ENCODE measurements around the gene CNOT11. TPM values are rescaled to one million over a fixed set of nuclear protein-coding genes. Genes with fewer than 3 reads are reported as not detected.
A peak's percentile ranks its signal among the peaks of the same experiment; 100 is the strongest.
"Not testable (repeated sequence)": the region's sequence is repeated elsewhere in the genome, so short reads cannot be mapped to it uniquely, and the experiment has no call there.

The CNOT11 gene
- polyA plus RNA-seq, 1 donor, result 67.0 TPM

DNA sequence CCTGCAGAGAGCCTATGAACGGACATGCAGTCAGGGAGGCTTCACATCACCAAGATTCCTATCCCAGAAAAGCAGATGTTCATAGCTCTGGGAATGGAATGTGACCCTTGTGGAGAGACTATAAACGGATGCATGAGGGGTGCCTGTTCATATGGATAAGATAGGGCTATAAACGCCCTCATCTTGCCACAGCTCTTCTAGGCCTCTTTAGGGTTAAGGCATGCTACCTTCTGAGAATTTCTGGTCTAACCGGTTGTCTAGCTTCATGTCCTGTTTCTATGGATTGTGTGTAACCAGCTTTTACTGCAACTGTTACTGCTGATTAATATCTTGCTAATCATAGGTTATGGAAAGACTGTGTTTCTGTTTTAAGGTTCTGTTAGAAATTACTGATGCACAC, 8.3 kb upstream of the CNOT11 start:
- DNase-seq, result not testable (repeated sequence)

DNA sequence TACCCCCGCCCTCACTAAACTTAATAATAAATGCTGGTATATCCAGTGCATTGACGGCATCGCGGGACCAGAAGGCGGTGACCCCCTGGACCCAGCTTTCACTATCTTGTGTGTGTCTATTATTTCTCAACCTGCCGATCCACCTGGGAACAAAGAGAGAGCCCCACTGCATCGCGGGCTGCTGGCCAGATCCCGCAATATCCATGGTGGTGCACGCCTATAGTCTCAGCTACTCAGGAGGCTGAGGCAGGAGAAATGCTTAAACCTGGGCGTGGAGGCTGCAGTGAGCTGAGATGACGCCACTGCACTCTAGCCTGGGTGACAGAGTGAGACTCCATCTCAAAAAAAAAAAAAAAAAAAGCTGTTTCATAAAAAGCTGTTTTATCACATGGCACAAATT, 7.8 kb upstream of the CNOT11 start:
- not testable (repeated sequence) for DNase-seq

DNA sequence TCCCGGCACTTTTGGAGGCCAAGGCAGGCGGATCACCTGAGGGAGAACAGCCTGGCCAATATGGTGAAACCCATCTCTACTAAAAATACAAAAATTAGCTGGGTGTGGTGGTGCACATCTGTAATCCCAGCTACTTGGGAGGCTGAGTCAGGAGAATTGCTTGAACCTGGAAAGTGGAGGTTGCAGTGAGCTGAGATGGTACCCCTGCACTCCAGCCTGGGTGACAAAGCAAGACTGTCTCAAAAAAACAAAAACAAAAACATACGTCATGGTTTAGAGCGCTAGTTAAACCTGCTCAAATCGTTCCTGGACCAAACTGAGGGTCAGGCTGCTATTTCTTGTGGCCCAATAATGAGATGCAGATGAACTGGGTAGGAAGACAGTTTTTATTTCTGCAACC, 7.2 kb upstream of the CNOT11 start:
- DNase-seq, result not testable (repeated sequence)

DNA sequence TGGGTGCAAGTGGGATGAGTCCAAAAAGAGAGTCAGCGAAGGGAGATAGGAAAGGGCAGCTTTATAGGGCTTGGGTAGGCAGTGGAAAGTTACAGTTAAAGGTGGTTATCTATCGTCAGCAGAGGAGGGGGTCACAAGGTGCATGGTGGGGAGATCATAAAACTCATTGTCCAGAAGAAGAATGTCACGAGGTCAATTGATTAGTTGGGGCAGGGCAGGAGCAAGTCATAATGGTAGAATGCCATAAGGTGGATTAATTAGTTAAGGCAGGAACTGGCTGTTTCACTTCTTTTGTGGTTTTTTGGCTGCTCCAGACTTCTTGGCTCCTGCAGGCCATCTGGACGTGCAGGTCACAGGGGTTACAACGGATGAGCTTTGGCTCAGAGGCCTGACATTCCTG, 3.9 kb upstream of the CNOT11 start:
- not testable (repeated sequence) for DNase-seq

DNA sequence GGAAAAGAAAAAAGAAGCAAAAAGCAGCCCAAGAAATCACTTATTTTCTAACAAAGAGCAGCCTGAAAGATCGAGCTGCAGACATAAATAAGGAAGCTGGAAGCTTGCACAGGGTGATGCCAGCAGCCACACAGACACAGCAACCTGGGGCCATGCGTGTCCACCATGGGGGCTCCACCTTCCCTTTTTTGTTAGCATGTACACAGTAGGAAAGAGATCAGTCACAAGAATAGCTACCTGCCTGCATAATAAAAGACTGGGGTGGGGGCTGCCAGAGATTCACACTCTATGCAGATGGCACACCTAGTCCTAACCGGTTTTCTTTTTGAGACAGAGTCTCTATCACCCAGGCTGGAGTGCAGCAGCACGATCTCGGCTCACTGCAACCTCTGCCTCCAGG, 2.9 kb upstream of the CNOT11 start:
- DNase-seq, result no peak

DNA sequence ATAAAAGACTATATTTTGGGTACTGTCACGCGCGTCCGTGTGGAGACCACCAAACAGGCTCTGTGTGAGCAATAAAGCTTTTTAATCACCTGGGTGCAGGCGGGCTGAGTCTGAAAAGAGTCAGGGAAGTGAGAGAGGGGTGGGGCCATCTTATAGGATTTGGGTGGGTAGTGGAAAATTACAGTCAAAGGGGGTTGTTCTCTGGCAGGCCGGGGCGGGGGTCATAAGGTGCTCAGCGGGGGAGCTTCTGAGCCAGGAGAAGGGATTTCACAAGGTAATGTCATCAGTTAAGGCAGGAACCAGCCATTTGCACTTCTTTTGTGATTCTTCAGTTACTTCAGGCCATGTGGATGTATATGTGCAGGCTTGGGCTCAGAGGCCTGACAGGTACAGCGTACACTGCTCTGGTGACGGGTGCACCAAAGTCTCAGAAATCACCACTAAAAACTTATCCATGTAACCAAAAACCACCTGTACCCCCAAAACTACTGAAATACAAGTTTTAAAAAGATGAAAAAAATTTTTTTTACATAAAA, 1.4 kb upstream of the CNOT11 start:
- DNase-seq, result not testable (repeated sequence)

DNA sequence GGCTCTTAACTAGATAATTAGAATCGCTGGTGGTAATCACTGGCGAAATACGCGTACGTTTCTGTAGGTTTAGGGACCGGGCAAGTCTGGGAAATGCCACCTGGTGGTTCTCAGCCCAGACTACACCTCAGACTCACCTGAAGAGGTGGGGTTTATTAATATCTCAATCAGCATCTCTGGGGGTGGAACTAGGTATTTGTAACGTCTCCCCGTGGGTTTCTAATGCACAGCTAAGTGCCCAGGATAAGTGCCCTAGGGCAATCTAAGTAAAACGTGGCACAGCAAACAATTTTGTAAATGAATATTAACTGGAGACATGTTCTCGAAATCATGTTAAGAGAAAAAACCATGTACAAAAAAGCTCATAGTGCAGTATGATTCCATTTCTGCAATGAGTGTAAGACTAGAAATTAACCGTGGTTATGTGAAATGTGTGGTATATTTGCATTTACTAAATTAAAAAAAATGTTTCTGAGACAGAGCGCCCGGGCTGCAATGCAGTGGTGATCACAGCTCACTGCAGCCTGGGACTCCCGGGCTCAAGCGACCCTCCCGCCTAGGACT, 760 bp upstream of the CNOT11 start:
- DNase-seq, result peak; percentile 46

DNA sequence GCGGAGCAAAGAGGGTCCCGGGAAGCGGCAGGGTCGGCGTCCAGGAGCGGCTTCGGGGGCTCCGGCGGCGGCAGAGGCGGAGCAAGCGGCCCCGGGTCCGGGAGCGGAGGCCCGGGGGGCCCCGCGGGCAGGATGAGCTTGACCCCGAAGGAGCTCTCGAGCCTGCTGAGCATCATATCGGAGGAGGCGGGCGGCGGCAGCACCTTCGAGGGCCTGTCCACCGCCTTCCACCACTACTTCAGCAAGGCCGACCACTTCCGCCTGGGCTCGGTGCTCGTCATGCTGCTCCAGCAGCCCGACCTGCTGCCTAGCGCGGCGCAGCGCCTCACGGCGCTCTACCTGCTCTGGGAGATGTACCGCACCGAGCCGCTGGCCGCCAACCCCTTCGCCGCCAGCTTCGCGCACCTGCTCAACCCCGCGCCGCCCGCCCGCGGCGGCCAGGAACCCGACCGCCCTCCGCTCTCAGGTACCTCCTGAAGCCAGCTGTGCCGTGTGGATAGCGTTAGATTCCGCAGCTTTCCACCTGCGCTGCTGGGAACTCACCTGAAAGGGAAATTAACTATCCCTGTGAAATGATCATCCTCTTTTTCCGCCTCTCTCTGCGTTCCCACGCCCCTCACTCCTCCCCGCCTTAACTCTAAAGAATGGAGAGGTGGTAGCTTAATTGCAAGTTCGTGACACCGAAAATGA, 472 bp downstream of the CNOT11 start:
- DNase-seq, result no peak

DNA sequence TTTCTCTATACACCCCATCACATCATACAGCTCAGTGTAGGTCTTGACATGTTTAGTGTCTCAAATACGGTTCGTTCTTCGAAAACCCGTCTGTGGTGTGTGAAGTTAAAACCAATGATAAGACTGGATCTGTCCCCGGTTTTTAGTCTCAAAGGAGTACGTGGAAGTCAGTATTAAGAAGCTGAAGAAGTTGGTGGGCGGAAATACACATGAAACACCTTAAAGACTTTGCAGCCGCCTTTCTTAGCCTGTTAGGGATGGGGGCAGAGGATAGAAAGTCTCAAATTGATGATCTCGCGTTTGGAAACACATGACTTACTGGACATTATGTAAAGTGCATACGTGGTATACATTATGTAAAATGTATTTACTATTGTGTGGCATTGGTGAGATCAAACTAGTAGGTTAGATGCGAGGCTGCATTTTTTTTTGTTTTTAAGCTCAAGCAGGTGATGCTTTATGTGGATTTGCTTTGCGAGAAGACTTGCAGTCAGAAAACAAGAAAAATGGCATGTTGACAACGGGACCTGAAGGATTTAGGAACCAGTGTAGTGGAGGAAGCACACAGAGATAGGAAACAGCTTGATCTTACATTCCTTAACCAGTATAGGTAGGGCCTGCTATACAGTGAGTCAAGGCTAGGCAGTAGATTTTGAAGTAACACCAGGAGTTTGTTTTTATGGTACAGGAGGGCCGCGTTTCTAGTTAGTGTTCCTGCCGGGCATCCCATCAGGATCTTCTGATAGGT, 1.2 kb downstream of the CNOT11 start:
- no peak for DNase-seq

DNA sequence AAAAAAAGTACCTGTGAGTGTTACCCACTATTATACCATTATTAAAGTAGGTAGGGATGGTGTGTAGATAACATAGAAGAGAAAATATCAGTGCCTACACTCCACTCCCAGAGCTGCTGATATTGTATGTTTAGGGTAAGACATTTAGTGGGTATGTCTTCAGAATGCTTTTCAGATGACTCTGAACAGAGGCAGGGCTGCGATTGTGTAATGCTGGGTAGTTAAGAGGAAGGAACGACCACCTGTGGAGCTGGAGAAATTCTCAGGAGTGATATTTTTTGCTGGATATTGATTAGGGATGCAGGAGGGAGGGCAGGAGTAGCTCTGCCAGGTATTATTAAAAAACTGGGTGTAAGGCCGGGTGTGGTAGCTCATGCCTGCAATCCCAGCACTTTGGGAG, 2.8 kb downstream of the CNOT11 start:
- DNase-seq, result no peak

DNA sequence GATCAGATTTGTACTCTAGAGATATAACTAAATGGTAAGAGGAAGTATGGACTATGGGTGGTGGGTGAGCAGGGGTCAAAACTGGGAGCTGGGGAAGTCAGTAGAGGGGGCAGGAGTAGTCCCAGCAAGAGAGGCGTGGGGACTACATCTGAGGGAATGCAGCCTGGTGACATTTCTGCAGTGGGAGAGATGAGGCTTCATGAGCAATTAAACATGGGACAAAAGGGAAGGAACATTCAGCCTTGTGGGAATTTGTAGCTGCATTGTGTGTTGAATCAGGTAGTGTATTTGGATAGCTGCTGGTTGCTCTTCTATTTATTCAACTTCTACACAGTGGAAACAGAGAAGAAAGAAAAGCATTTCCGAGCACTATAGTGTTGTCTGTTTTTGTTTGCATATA, 3.6 kb downstream of the CNOT11 start:
- DNase-seq, result no peak

DNA sequence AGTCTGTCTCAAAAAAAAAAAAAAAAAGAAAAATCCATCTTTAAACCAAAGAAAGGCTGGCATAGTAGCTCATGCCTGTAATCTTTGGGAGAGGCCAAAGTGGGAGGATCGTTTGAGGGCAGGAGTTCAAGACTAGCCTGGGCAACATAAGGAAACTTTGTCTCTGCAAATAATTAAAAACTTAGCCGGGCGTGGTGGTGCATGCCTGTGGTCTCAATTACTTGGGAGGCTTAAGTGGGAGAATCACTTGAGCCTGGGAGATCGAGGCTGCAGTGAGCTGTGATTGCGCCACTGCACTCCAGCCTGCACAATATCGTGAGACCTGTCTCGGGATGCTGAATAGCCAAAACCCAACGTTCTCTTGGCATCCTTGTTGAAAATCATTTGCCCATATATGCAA, 6.1 kb downstream of the CNOT11 start:
- no peak for DNase-seq

DNA sequence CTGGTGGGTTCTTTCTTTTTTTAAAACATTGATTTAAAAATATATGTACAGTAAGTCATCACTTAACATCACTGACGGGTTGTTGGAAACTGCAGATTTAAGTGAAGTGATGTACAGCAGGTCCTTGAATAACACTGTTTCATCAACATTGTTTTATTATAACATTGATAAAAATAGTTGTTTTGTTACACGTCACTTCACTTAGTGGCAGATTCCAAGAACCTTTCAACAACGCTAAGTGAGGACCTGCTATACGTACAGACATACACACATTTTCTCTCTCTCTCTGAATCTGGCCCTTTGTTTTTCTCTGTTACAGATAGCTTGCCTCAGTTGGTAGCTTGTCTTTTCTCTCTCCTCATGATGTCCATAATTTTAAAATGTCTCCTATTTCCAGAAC, 9.5 kb downstream of the CNOT11 start:
- DNase-seq, result no peak

DNA sequence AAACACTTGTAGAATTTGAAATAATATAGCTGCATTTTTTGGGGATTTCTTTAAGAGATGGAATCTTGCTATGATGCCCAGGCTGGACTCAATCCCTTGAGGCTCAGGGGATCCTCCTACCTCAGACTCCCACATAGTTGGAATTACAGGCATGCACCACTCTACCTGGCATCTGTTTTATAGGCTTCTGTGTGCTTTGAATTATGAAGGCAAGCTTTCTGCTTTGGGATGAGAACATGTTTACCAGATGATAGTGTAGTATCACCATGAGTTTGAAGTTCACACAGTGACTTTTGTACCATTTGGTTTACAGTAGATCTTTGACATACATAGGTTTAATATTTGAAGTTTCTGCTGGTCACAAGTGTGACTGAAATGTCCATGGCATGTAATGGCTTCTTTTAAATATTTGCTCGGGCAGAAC, 10.7 kb downstream of the CNOT11 start:
- DNase-seq, result no peak

DNA sequence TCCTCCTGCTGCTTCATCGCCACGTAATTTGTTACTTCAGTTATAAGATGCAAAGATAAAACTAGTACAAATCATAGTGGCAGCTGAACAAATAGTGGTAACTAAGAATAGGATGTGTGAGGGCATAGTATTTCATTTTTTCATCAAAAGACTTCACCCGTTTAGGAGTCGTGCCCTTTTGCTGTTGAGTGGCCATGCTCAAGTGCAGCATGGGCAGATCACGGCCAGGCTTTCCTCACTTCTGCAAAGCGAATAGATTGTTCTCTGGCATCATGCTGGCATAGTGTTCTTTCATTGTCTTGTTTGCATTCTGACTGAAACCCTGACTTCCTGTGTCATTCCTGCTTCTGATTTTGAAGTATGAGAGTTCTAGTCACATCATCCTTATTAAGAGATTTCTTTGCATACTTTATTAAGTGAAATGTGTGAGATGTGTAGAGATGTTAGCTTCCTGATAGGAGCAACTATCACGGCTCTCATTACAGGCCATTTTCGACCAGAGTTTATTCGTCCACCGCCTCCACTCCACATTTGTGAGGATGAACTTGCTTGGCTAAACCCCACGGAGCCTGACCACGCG, 11.8 kb downstream of the CNOT11 start:
- no peak for DNase-seq

DNA sequence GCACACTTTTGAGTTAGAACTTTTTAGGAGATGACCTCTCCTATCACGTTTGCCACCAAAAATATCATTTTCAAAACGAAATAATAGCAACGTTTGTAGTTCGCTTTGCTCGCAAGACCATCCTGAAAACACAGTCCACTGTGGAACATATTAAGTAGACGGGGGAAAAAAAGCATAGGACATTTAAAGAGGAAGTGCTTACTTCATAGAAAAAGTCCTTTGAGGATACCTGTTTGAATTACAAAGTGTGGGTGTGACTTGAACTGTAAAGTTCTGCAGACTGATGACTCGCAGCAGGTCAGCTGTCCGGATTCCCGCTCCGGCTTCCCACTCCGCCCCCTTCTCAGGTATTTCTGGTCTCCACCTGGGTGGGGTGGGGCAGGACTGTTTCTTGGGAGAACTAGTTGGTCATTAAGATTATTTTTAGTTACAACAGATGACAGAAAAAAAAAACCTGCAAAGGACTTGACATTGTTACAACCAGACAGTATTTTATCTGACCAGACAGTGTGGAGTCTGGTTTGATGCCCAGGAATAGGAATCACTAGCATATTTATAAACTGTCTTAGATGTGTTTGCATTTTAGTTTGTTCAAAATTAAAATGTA, 13.3 kb downstream of the CNOT11 start:
- DNase-seq, result no peak

DNA sequence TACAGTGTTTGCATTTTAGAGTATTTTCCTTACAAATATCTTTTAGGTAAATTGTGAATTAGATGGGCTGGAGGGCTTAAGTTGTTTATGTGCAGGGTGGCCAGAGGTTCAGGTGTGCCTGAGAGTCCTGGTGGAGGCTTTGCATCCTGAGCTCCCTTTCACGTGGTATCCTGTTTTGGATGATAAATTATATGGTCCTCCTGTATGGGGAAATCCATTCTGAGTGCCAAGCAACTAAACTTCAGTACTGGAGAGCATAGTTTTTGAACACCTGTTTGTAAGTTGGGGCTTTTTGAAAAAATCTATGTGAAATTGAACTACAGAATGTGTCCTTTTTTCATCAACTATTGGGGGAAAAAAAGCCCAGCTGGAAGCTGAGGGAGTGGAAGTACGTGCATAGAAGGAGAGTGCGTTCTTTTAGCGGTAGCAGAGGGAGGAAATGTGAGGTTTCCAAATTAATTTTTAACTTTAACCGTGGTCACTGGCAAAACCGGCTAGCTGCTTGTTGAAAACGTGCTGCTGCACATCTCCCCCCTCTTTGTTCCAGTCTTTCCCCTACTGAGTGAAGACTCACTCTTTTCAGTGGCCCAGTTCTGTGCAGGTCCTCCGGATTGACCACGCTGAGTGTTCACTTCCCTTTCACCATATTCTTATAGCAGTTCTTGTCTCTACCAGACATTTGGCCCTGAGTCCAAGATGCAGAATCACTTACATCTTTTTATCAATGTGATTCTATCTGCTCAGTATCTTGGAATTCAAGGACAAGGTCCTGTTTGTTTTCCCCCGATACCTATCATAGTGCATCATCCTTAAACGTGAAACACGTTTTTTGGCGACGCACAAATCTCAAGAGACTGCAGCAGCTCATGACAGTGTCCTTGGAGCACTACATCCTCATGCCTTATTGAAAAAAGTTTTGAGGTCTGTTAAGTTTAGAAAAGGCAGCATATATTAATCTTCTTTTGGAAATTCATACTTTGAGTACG, 15.3 kb downstream of the CNOT11 start:
- peak; percentile 34 for DNase-seq

DNA sequence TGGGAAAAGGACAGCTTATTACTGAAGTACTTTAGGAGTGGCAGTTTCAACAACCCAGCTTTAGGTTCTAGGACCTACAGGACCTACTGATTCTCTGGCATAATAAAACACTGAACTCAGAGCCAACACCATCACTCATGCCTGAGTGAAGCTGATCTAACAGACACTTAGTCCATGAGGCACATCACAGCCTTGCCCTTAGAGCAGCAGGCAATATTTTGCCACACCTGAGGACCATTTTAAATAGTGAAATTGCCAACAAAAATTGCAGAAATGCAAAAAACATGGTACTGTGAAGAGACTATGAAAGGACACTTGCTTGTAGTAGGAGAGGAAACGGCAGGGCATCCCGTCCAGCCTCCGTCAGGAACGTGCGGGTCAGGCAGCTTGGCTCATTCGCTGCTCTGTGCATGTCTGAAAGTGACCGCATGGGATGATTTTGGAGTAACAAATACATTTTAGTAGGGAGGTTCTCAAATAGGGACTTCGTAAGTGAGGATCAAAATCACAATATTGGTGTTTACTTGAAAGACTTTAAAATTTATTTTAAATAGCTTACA, 18.1 kb downstream of the CNOT11 start:
- DNase-seq, result no peak

DNA sequence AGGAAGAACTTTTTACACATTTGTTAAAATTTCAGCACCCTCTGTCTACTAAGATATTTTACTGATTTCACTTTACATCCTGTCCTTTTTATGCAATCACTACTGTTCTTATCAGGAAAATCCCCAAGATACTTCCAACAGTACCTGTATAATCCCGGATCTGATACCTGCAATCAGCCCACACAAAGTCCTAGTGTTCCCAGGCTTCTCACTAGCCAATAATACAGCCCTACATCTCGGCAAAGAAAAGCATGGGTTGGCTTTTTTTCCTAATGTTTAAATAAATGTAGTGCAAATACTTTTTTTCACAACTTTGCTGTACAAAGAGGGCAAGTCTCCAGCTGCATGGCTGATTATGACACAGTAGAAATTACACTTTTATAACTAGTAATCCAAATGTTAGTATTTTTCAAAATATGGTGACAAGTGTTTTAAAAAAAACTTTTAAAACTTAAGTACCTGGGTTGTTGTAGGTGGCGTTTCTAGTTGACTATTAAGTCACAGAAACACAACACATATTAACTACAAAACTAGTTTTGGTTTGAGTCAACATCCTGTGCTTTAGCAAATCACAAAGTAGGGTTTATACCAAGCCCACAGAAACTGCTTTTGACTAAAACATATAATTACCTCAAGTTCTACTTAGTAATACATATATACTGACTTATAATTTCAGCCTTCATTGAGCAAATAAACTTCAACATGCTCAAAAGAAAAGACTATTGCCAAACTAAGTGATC, 19.5 kb downstream of the CNOT11 start:
- no peak for DNase-seq

DNA sequence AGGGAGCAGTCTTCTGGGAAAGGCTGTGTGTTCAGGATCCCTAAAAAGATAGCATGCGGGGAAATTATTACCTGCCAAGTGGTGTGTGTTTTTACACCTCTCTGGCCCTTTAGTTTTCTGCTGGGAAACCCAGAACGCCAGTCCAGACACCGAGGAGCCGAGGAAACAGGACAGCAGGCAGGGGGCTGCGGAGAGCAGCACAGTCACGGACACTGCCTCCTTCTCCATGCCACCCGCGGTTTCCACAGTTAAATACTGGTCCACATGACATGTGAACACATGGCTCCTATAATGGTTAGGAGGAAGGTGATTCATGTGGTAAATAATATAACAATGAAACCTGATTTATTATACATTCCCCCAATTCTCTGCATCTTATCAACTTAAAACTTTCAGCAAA, 20.4 kb downstream of the CNOT11 start:
- no peak for DNase-seq
